GM12878 (cell line): ENCODE data around the gene TLL2. TPM values are rescaled to one million over a fixed set of nuclear protein-coding genes. Genes with fewer than 3 reads are reported as not detected.

ENCODE experiments used
- ATAC-seq: fragments of 200-7000 bp; cut with Tn5 transposase; 3 replicates; pipeline ENCODE4 v1.9.1; 2020; ENCODE audit warnings: mild to moderate bottlenecking, moderate library complexity
- BruUV-seq: library from RNA; stranded (reverse); fragments of 400-500 nt; replicated peaks from 2 replicates; lab custom pipeline; 2021; lab: Mats Ljungman, UMichigan
- CTCF ChIA-PET: fragments of 300-600 bp; sonication (Branson Sonifier 250); formaldehyde crosslinking; extraction: SDS; loops from one replicate; lab custom pipeline; 2021; ENCODE audit warnings: inconsistent platforms; lab: Yijun Ruan, JAX
- POLR2A ChIA-PET: fragments of 350-600 bp; formaldehyde crosslinking; extraction: SDS; loops from one replicate; lab custom pipeline; 2021; ENCODE audit warnings: inconsistent platforms; lab: Charles Lee
- RAD21 ChIA-PET: fragments of 300-600 bp; sonication (Branson Sonifier 250); formaldehyde crosslinking; loops from one replicate; lab custom pipeline; 2023; ENCODE audit warnings: antibody characterized with exemption; ENCODE audit not compliant: unreplicated experiment; lab: Charles Lee
- SMC1A ChIA-PET: fragments of 300-600 bp; sonication (Branson Sonifier 250); formaldehyde crosslinking; loops from one replicate; lab custom pipeline; 2023; ENCODE audit not compliant: unreplicated experiment, uncharacterized antibody; lab: Charles Lee
- DNase-seq: peaks from one replicate; pipeline ENCODE4 v3.0.0-alpha.2; 2011; ENCODE audit warnings: low read depth, low spot score
- FAIRE-seq: peaks from 3 replicates; lab custom pipeline; 2011; peaks lifted over from hg19 to GRCh38; lab: Jason Lieb, UNC
- H2AFZ ChIP-seq: 2 replicates; pipeline ENCODE4 v1.6.0; 2011; ENCODE audit warnings: low read depth, low read length, control low read depth; ENCODE audit not compliant: control insufficient read depth
- H3K27ac ChIP-seq: 2 replicates; pipeline ENCODE4 v1.5.1; 2011; ENCODE audit warnings: control low read depth; ENCODE audit not compliant: control insufficient read depth, insufficient read depth
- H3K27me3 ChIP-seq, 2 experiments: replicated peaks in 1 of 2; 2 replicates each; pipeline versions ENCODE4 v1.6.0 to v1.6.1; 2011; ENCODE audit warnings: low read length in 1 of 2; ENCODE audit not compliant: control insufficient read depth in 2 of 2, insufficient read depth in 2 of 2
- H3K36me3 ChIP-seq, 2 experiments: 2 replicates each; pipeline ENCODE4 v1.5.1; 2011; ENCODE audit warnings: low read length in 1 of 2; ENCODE audit not compliant: control insufficient read depth in 2 of 2, insufficient read depth in 2 of 2
- H3K4me1 ChIP-seq: 2 replicates; pipeline ENCODE4 v1.6.1; 2011; ENCODE audit warnings: mild to moderate bottlenecking, low read length, moderate library complexity, mixed read lengths; ENCODE audit not compliant: control insufficient read depth, insufficient read depth
- H3K4me2 ChIP-seq: 2 replicates; pipeline ENCODE4 v1.6.0; 2011; ENCODE audit warnings: control low read depth; ENCODE audit not compliant: control insufficient read depth, insufficient read depth
- H3K4me3 ChIP-seq: fragments of 200-600 bp; sonication (generic); 2 replicates; pipeline ENCODE4 v1.5.1; 2016
- H3K79me2 ChIP-seq: 2 replicates; pipeline ENCODE4 v1.6.0; 2011; ENCODE audit warnings: low read length; ENCODE audit not compliant: control insufficient read depth, insufficient read depth
- H3K9ac ChIP-seq: 2 replicates; pipeline ENCODE4 v1.8.0; 2011; ENCODE audit warnings: low read length, control low read depth, mixed read lengths; ENCODE audit not compliant: control insufficient read depth, insufficient read depth
- H3K9me3 ChIP-seq: replicated peaks from 3 replicates; pipeline ENCODE4 v1.5.1; 2011; ENCODE audit warnings: mild to moderate bottlenecking, low read length; ENCODE audit not compliant: control insufficient read depth, insufficient read depth
- H4K20me1 ChIP-seq: 2 replicates; pipeline ENCODE4 v1.6.0; 2011; ENCODE audit not compliant: control insufficient read depth, insufficient read depth
- BHLHE40 ChIP-seq, 2 experiments: fragments of 450-650 bp in 1 of 2; IDR thresholded peaks; 2 replicates each; pipeline ENCODE4 v1.6.1; 2011 to 2017; ENCODE audit warnings: low read depth in 2 of 2, borderline replicate concordance in 1 of 2, improper control_type of control experiment in 1 of 2, low read length in 1 of 2, mild to moderate bottlenecking in 1 of 2
- BMI1 ChIP-seq: fragments of 450-650 bp; IDR thresholded peaks from 2 replicates; pipeline ENCODE4 v1.6.1; 2016; ENCODE audit warnings: mild to moderate bottlenecking, moderate library complexity, borderline replicate concordance
- BRCA1 ChIP-seq: IDR thresholded peaks from 2 replicates; pipeline ENCODE4 v1.6.1; 2011; ENCODE audit warnings: low read depth, low read length, improper control_type of control experiment
- CEBPB ChIP-seq, 2 experiments: fragments of 150-350 bp in 1 of 2; IDR thresholded peaks; 2 replicates each; pipeline ENCODE4 v1.6.1; 2012 to 2014; ENCODE audit warnings: low read depth in 2 of 2, low read length in 2 of 2, borderline replicate concordance in 1 of 2, inconsistent platforms in 1 of 2
- CHD1 ChIP-seq: IDR thresholded peaks from 2 replicates; pipeline ENCODE4 v1.6.1; 2012; ENCODE audit warnings: low read depth, low read length, improper control_type of control experiment
- CHD4 ChIP-seq: fragments of 200-600 bp; sonication (generic); IDR thresholded peaks from 2 replicates; pipeline ENCODE4 v1.6.1; 2016; ENCODE audit warnings: mild to moderate bottlenecking
- HCFC1 ChIP-seq: fragments of 150-350 bp; IDR thresholded peaks from 2 replicates; pipeline ENCODE4 v1.6.1; 2014; ENCODE audit warnings: low read length
- MTA2 ChIP-seq: fragments of 450-650 bp; IDR thresholded peaks from 2 replicates; pipeline ENCODE4 v1.6.1; 2016; ENCODE audit warnings: low read depth, mild to moderate bottlenecking, moderate library complexity
- RAD21 ChIP-seq: IDR thresholded peaks from 2 replicates; pipeline ENCODE4 v1.6.1; 2011; ENCODE audit warnings: mild to moderate bottlenecking, low read depth, low read length, moderate library complexity; ENCODE audit not compliant: insufficient read depth
- RB1 ChIP-seq: fragments of 450-650 bp; formaldehyde crosslinking; IDR thresholded peaks from 2 replicates; pipeline ENCODE4 v1.6.1; 2017; ENCODE audit warnings: mild to moderate bottlenecking, borderline replicate concordance
- SIX5 ChIP-seq: IDR thresholded peaks from 2 replicates; pipeline ENCODE4 v1.6.1; 2011; ENCODE audit warnings: mild to moderate bottlenecking, low read depth, low read length, moderate library complexity; ENCODE audit not compliant: severe bottlenecking
- WRNIP1 ChIP-seq: IDR thresholded peaks from 2 replicates; pipeline ENCODE4 v1.6.1; 2011; ENCODE audit warnings: low read depth, low read length, improper control_type of control experiment, borderline replicate concordance
- WGBS: methylation state at CpG from one replicate; pipeline ENCODE4 v1.1.6; 2016; ENCODE audit warnings: low lambda C conversion rate; ENCODE audit not compliant: insufficient replicate concordance, insufficient coverage; ENCODE audit errors: missing lambda C conversion rate; 5-methylcytosine and 5-hydroxymethylcytosine counted together
- in situ Hi-C: fragments of 300-500 bp; cut with MboI; formaldehyde crosslinking; loops from 9 replicates; pipeline ENCODE4 v1.14.3; 2018; ENCODE audit warnings: mixed read lengths
- intact Hi-C: fragments of 100-400 bp; cut with micrococcal nuclease; formaldehyde crosslinking; loops from one replicate; pipeline ENCODE4 v1.14.2; 2022; ENCODE audit not compliant: unreplicated experiment
- polyA plus RNA-seq, 11 experiments: library from polyadenylated mRNA; depleted of rRNA in 4 of 11; unstranded in 6 of 11; stranded (reverse) in 5 of 11; fragments of >200 nt; fragmentation: Nextera tagmentation in 4 of 11; fragmentation: Illumina TruSeq in 1 of 11; extraction: Ambion mirVana in 4 of 11; extraction: Trizol in 1 of 11; gene quantifications; 1 replicate in 1 of 11; 2 replicates in 10 of 11; pipeline versions ENCODE4 v1.2.1 to v1.2.3, GENCODE V29; 2011 to 2016; ENCODE audit warnings: inconsistent platforms in 2 of 11, missing spikeins in 2 of 11, low read depth in 1 of 11
- total RNA-seq, 4 experiments: library from RNA; depleted of rRNA in 3 of 4; stranded (reverse); fragments of >200 nt in 3 of 4; fragmentation: Illumina TruSeq in 1 of 4; extraction: Trizol in 1 of 4; gene quantifications; 2 replicates each; pipeline versions ENCODE4 v1.2.1 to v1.2.3, GENCODE V29; 2013 to 2021
- TF ChIP-seq, protein P1 (sequence below): IDR thresholded peaks from 2 replicates; pipeline ENCODE4 v1.6.1; 2012; ENCODE audit warnings: low read depth, low read length, improper control_type of control experiment
- TF ChIP-seq, protein P2 (sequence below): fragments of 450-650 bp; IDR thresholded peaks from 2 replicates; pipeline ENCODE4 v1.6.1; 2014; ENCODE audit warnings: mild to moderate bottlenecking
- TF ChIP-seq, protein P3 (sequence below): IDR thresholded peaks from 2 replicates; pipeline ENCODE4 v1.6.1; 2011; ENCODE audit warnings: mild to moderate bottlenecking, low read depth, low read length, moderate library complexity; ENCODE audit not compliant: insufficient replicate concordance
- TF ChIP-seq, protein P4 (sequence below): fragments of 450-650 bp; IDR thresholded peaks from 2 replicates; pipeline ENCODE4 v1.6.1; 2017; ENCODE audit warnings: mild to moderate bottlenecking

The TLL2 gene
- total and polyA plus RNA-seq, 10 of the 15 experiments (the other 5 are each of a cell fraction or from before 2014, with no cell fraction given): 0.02 to 2.1 (median 0.52) TPM

DNA sequence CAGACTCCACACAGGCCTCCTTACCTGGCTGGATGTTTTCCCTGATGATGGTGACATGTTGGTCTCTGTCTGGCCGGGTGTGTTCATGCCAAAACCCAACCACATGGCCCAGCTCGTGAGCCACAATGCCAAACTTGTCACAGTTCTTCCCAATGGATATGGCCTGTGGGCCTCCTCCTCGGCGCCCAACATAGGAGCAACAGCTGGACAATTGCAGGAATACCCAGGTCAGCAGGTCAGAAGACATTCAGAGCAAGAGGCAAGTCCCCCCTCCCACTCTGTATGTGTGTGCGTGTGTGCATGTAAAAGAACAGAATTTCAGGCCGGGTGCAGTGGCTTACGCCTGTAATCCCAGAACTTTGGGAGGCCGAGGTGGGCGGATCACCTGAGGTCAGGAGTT, 91.2 kb downstream of the TLL2 start (continued):
- TF ChIP-seq, protein P1, sequence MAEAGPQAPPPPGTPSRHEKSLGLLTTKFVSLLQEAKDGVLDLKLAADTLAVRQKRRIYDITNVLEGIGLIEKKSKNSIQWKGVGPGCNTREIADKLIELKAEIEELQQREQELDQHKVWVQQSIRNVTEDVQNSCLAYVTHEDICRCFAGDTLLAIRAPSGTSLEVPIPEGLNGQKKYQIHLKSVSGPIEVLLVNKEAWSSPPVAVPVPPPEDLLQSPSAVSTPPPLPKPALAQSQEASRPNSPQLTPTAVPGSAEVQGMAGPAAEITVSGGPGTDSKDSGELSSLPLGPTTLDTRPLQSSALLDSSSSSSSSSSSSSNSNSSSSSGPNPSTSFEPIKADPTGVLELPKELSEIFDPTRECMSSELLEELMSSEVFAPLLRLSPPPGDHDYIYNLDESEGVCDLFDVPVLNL: no peak
- TF ChIP-seq CEBPB (IDR thresholded peaks at IDR 0.05; ENCODE audit: borderline replicate concordance in 1 of 2, low read depth in 2 of 2, low read length in 2 of 2) (no peak), HCFC1 (no peak), BHLHE40 (IDR thresholded peaks at IDR 0.05; ENCODE audit: borderline replicate concordance in 1 of 2, low read depth in 2 of 2, low read length in 1 of 2) (no peak), SIX5 (no peak)

DNA sequence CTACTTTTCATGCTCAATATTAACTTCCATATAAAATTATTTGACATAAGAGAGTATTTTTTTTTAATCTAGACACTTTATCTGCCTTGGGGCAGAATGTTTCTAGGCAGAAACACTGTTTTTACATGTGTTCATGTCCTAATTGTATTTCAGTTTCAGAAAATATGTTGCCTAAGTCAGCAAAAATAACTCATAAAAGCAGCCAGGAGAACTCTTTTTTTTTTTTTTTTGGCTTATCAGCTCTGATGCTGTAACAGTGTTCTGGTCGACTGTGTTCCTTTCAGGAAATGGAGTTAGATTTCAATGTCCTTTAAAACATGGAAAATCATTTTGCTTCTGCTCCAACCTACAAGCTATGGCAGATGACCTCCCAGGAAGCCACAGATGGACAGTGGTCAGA, 91.7 kb downstream of the TLL2 start:
- Histone ChIP-seq H3K27ac (no peak overlapping the region), H3K4me2 (no peak overlapping the region), H3K27me3 (no peaks in the 10 kb centered on the region), H3K36me3 (no peaks in the 10 kb centered on the region), H3K79me2 (no peaks in the 10 kb centered on the region), H2AFZ (no peak overlapping the region), H3K4me1 (peaks cover 9% of the 10 kb centered on the region), H3K4me3 (no peak overlapping the region), H3K9me3 (no peaks in the 10 kb centered on the region), H4K20me1 (no peaks in the 10 kb centered on the region), H3K9ac (no peak overlapping the region)
- BruUV-seq: no TSS peak
- ChIA-PET CTCF (interaction anchor here (1.2 to 1.9 kb wide), 3 partner anchors 10 to 89 kb away, joined by 3 to 7 read pairs (median 4); no protein-coding TSS in a partner anchor), SMC1A (interaction anchor here (1.1 kb wide), 1 partner anchor 10 kb away, joined by 3 read pairs; no protein-coding TSS in a partner anchor), POLR2A (interaction anchor here (0.7 kb wide), 1 partner anchor 289 kb away, joined by 3 read pairs; no protein-coding TSS in a partner anchor), RAD21 (interaction anchor here (0.6 to 1.2 kb wide), 2 partner anchors 24 to 44 kb away, joined by 3 read pairs; no protein-coding TSS in a partner anchor)
- DNase-seq (no peak), ATAC-seq (no peak), FAIRE-seq (no peak)
- WGBS: 83% methylated on average over 1 of the region's 1 CpG
- intact Hi-C loops: no loop called here
- in situ Hi-C loops: no loop called here
- TF ChIP-seq BMI1 (no peak), MTA2 (no peak), WRNIP1 (no peak), RB1 (no peak), RAD21 (no peak), CHD4 (no peak), CHD1 (no peak), BRCA1 (no peak)
- TF ChIP-seq, protein P2, sequence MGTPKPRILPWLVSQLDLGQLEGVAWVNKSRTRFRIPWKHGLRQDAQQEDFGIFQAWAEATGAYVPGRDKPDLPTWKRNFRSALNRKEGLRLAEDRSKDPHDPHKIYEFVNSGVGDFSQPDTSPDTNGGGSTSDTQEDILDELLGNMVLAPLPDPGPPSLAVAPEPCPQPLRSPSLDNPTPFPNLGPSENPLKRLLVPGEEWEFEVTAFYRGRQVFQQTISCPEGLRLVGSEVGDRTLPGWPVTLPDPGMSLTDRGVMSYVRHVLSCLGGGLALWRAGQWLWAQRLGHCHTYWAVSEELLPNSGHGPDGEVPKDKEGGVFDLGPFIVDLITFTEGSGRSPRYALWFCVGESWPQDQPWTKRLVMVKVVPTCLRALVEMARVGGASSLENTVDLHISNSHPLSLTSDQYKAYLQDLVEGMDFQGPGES: no peak
- TF ChIP-seq, protein P3, sequence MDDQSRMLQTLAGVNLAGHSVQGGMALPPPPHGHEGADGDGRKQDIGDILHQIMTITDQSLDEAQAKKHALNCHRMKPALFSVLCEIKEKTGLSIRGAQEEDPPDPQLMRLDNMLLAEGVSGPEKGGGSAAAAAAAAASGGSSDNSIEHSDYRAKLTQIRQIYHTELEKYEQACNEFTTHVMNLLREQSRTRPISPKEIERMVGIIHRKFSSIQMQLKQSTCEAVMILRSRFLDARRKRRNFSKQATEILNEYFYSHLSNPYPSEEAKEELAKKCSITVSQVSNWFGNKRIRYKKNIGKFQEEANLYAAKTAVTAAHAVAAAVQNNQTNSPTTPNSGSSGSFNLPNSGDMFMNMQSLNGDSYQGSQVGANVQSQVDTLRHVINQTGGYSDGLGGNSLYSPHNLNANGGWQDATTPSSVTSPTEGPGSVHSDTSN: no peak
- TF ChIP-seq, protein P4, sequence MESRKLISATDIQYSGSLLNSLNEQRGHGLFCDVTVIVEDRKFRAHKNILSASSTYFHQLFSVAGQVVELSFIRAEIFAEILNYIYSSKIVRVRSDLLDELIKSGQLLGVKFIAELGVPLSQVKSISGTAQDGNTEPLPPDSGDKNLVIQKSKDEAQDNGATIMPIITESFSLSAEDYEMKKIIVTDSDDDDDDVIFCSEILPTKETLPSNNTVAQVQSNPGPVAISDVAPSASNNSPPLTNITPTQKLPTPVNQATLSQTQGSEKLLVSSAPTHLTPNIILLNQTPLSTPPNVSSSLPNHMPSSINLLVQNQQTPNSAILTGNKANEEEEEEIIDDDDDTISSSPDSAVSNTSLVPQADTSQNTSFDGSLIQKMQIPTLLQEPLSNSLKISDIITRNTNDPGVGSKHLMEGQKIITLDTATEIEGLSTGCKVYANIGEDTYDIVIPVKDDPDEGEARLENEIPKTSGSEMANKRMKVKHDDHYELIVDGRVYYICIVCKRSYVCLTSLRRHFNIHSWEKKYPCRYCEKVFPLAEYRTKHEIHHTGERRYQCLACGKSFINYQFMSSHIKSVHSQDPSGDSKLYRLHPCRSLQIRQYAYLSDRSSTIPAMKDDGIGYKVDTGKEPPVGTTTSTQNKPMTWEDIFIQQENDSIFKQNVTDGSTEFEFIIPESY: no peak
